ENCODE data around the gene CREB3L4.

CREB3L4 gene

DNA sequence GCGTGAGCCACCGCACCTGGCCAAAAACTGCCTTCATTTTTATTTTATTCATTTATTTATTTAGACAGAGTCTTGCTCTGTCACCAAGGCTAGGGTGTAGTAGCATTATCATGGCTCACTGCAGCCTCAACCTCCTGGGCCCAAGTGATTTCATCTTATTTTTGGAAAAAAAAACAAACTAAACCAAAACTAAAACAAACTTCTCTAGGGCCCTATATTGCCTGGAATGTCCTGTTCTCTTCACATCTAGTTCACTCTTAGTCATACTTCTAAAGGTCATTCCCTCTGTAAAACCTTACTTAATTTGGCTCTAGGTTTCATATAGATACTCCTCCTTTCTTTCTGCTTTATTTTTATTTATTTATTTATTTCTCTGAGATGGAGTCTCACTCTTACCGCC lies 38.4 kb downstream of the CREB3L4 start (continued):
- TF ChIP-seq ZNF112 (tag by site-specific recombination; IDR thresholded peaks at IDR 0.05) (no peak), ZNF530 (tag by site-specific recombination; IDR thresholded peaks at IDR 0.05; ENCODE audit: low read depth) (no peak), PRDM1 (tag by site-specific recombination; IDR thresholded peaks at IDR 0.05) (no peak), ZNF211 (tag by site-specific recombination; IDR thresholded peaks at IDR 0.05; ENCODE audit: low read depth) (no peak), ZNF664 (tag by site-specific recombination; IDR thresholded peaks at IDR 0.05) (no peak)
- TF ChIP-seq, protein P1, sequence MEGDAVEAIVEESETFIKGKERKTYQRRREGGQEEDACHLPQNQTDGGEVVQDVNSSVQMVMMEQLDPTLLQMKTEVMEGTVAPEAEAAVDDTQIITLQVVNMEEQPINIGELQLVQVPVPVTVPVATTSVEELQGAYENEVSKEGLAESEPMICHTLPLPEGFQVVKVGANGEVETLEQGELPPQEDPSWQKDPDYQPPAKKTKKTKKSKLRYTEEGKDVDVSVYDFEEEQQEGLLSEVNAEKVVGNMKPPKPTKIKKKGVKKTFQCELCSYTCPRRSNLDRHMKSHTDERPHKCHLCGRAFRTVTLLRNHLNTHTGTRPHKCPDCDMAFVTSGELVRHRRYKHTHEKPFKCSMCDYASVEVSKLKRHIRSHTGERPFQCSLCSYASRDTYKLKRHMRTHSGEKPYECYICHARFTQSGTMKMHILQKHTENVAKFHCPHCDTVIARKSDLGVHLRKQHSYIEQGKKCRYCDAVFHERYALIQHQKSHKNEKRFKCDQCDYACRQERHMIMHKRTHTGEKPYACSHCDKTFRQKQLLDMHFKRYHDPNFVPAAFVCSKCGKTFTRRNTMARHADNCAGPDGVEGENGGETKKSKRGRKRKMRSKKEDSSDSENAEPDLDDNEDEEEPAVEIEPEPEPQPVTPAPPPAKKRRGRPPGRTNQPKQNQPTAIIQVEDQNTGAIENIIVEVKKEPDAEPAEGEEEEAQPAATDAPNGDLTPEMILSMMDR (tag by site-specific recombination; IDR thresholded peaks at IDR 0.05) = no peak
- TF ChIP-seq, protein P2, sequence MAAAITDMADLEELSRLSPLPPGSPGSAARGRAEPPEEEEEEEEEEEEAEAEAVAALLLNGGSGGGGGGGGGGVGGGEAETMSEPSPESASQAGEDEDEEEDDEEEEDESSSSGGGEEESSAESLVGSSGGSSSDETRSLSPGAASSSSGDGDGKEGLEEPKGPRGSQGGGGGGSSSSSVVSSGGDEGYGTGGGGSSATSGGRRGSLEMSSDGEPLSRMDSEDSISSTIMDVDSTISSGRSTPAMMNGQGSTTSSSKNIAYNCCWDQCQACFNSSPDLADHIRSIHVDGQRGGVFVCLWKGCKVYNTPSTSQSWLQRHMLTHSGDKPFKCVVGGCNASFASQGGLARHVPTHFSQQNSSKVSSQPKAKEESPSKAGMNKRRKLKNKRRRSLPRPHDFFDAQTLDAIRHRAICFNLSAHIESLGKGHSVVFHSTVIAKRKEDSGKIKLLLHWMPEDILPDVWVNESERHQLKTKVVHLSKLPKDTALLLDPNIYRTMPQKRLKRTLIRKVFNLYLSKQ (tag by site-specific recombination; IDR thresholded peaks at IDR 0.05; ENCODE audit: borderline replicate concordance) = no peak
- TF ChIP-seq, protein P3, sequence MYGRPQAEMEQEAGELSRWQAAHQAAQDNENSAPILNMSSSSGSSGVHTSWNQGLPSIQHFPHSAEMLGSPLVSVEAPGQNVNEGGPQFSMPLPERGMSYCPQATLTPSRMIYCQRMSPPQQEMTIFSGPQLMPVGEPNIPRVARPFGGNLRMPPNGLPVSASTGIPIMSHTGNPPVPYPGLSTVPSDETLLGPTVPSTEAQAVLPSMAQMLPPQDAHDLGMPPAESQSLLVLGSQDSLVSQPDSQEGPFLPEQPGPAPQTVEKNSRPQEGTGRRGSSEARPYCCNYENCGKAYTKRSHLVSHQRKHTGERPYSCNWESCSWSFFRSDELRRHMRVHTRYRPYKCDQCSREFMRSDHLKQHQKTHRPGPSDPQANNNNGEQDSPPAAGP (tag by site-specific recombination; IDR thresholded peaks at IDR 0.05) = no peak

GRCh38 chr1:154012129-154012528 lies 44.4 kb downstream of the CREB3L4 start:
- no peak overlapping the region for H3K4me3 ChIP-seq (ENCODE audit: low read depth, low read length)
- H3K27ac ChIP-seq (ENCODE audit: extremely low read depth, low read depth, low read length) = no peak overlapping the region
- TF ChIP-seq ZNF704 (tag by site-specific recombination; IDR thresholded peaks at IDR 0.05) = no peak
- TF ChIP-seq ZNF555 (tag by site-specific recombination; conservative IDR thresholded peaks at IDR 0.05) = no peak
- no peak for TF ChIP-seq ZSCAN23 (tag by site-specific recombination; IDR thresholded peaks at IDR 0.05)
- TF ChIP-seq ZBTB44 (tag by site-specific recombination; IDR thresholded peaks at IDR 0.05) = no peak
- no peak for TF ChIP-seq ZNF639 (tag by site-specific recombination; IDR thresholded peaks at IDR 0.05)
- TF ChIP-seq, protein P4, sequence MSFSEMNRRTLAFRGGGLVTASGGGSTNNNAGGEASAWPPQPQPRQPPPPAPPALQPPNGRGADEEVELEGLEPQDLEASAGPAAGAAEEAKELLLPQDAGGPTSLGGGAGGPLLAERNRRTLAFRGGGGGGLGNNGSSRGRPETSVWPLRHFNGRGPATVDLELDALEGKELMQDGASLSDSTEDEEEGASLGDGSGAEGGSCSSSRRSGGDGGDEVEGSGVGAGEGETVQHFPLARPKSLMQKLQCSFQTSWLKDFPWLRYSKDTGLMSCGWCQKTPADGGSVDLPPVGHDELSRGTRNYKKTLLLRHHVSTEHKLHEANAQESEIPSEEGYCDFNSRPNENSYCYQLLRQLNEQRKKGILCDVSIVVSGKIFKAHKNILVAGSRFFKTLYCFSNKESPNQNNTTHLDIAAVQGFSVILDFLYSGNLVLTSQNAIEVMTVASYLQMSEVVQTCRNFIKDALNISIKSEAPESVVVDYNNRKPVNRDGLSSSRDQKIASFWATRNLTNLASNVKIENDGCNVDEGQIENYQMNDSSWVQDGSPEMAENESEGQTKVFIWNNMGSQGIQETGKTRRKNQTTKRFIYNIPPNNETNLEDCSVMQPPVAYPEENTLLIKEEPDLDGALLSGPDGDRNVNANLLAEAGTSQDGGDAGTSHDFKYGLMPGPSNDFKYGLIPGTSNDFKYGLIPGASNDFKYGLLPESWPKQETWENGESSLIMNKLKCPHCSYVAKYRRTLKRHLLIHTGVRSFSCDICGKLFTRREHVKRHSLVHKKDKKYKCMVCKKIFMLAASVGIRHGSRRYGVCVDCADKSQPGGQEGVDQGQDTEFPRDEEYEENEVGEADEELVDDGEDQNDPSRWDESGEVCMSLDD (tag by site-specific recombination; IDR thresholded peaks at IDR 0.05) = no peak
- no peak for TF ChIP-seq ZNF600 (tag by site-specific recombination; IDR thresholded peaks at IDR 0.05)
- no peak for TF ChIP-seq ZNF214 (tag by site-specific recombination; IDR thresholded peaks at IDR 0.05; ENCODE audit: borderline replicate concordance)
- TF ChIP-seq ZNF791 (tag by site-specific recombination; IDR thresholded peaks at IDR 0.05) = no peak
- no peak for TF ChIP-seq ZNF423 (tag by site-specific recombination; IDR thresholded peaks at IDR 0.05)
- TF ChIP-seq ELK4 (IDR thresholded peaks at IDR 0.05; ENCODE audit: borderline replicate concordance, low read depth, low read length) = no peak
- TF ChIP-seq, protein P5, sequence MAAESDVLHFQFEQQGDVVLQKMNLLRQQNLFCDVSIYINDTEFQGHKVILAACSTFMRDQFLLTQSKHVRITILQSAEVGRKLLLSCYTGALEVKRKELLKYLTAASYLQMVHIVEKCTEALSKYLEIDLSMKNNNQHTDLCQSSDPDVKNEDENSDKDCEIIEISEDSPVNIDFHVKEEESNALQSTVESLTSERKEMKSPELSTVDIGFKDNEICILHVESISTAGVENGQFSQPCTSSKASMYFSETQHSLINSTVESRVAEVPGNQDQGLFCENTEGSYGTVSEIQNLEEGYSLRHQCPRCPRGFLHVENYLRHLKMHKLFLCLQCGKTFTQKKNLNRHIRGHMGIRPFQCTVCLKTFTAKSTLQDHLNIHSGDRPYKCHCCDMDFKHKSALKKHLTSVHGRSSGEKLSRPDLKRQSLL (tag by site-specific recombination; IDR thresholded peaks at IDR 0.05) = no peak
- TF ChIP-seq ZNF48 (tag by site-specific recombination; IDR thresholded peaks at IDR 0.05) = no peak
- no peaks in the 10 kb centered on the region for H3K36me3 ChIP-seq (ENCODE audit: control insufficient read depth in 2 of 2, insufficient read depth in 1 of 2, low read length in 2 of 2)
- no peaks in the 10 kb centered on the region for H3K9me3 ChIP-seq (ENCODE audit: control insufficient read depth, insufficient read depth, low read depth, low read length)
- CTCF ChIA-PET = no interaction called here
- no peaks in the 10 kb centered on the region for H3K4me1 ChIP-seq (ENCODE audit: control insufficient read depth, insufficient read depth, low read length)
- POLR2A ChIA-PET = interaction anchor here (1.6 kb wide), 1 partner anchor 22 kb away, joined by 3 read pairs; the partner anchor contains the start of gene RPS27

Data from HEK293 (cell line).